PFSK-1 (cell line): ENCODE measurements around the gene CEBPG.

ENCODE experiments used
- FOXP2 ChIP-seq: optimal IDR thresholded peaks from 2 replicates; pipeline ENCODE3; 2011; ENCODE audit warnings: borderline replicate concordance, control low read depth, inconsistent platforms; ENCODE audit not compliant: insufficient read depth; ENCODE audit errors: extremely low read length, extremely low read depth
- POLR2AphosphoS5 ChIP-seq: IDR thresholded peaks from 2 replicates; pipeline ENCODE4 v1.6.1; 2012; ENCODE audit warnings: low read depth, mild to moderate bottlenecking, control low read depth, low read length, moderate library complexity
- SIN3A ChIP-seq: IDR thresholded peaks from 2 replicates; pipeline ENCODE4 v1.6.1; 2012; ENCODE audit warnings: mild to moderate bottlenecking, low read length, moderate library complexity, borderline replicate concordance; ENCODE audit not compliant: insufficient read depth
- TAF1 ChIP-seq: IDR thresholded peaks from 2 replicates; pipeline ENCODE4 v1.6.1; 2012; ENCODE audit warnings: low read length, control low read depth, borderline replicate concordance; ENCODE audit not compliant: insufficient read depth
- TF ChIP-seq, protein P1 (sequence below), 2 experiments: IDR thresholded peaks; 2 replicates each; pipeline versions ENCODE4 v1.6.1 to v1.8.0; 2011 to 2012; ENCODE audit warnings: low read depth in 2 of 2, low read length in 2 of 2, control low read depth in 1 of 2, inconsistent platforms in 1 of 2, mild to moderate bottlenecking in 1 of 2, moderate library complexity in 1 of 2; ENCODE audit not compliant: insufficient read depth in 1 of 2

CEBPG gene

DNA sequence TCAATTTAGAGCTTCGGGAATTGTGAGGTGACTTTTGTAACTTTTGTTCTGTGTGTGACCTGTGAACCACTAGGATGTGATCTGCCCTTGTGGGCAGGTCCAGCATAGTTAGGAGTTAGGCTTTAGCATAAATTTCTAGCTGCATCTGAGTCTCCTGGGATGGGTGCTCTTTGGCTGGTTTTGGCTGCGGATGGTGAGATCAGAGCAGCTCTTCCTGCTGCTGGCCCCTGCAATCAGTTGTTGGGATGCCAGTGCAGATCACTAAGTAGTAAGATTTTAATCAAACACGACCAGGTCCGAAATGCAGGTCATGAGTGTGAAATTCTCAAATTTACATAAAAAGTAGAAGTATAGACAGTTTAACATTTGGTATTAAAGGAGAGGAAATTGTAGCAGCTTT lies 8.5 kb downstream of the CEBPG start:
- no peak for TF ChIP-seq TAF1
- TF ChIP-seq, protein P1, sequence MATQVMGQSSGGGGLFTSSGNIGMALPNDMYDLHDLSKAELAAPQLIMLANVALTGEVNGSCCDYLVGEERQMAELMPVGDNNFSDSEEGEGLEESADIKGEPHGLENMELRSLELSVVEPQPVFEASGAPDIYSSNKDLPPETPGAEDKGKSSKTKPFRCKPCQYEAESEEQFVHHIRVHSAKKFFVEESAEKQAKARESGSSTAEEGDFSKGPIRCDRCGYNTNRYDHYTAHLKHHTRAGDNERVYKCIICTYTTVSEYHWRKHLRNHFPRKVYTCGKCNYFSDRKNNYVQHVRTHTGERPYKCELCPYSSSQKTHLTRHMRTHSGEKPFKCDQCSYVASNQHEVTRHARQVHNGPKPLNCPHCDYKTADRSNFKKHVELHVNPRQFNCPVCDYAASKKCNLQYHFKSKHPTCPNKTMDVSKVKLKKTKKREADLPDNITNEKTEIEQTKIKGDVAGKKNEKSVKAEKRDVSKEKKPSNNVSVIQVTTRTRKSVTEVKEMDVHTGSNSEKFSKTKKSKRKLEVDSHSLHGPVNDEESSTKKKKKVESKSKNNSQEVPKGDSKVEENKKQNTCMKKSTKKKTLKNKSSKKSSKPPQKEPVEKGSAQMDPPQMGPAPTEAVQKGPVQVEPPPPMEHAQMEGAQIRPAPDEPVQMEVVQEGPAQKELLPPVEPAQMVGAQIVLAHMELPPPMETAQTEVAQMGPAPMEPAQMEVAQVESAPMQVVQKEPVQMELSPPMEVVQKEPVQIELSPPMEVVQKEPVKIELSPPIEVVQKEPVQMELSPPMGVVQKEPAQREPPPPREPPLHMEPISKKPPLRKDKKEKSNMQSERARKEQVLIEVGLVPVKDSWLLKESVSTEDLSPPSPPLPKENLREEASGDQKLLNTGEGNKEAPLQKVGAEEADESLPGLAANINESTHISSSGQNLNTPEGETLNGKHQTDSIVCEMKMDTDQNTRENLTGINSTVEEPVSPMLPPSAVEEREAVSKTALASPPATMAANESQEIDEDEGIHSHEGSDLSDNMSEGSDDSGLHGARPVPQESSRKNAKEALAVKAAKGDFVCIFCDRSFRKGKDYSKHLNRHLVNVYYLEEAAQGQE (IDR thresholded peaks at IDR 0.05; ENCODE audit: insufficient read depth in 1 of 2, low read depth in 2 of 2, low read length in 2 of 2), result no peak
- no peak for TF ChIP-seq SIN3A
- no peak for TF ChIP-seq FOXP2
- TF ChIP-seq POLR2AphosphoS5, result no peak

DNA sequence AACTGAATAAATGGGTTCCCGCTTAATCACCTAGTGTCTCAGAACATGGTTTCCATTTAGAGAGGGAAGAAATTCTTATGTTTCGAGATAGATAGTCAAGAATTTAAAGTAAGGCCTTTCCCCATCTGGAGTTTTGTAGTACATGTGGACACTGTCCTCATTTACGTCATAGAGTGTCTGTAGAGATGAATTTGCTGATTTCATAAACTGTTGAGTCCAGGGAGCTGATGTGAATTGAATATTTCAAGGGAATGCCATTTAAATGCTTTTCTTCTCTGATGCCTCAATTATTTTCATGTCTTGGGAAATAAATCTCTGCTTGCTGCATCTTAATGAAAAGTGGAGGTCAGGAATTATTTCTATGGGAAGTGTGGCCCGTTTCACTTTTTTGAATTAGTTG lies 9.5 kb downstream of the CEBPG start:
- TF ChIP-seq, protein P1 (IDR thresholded peaks at IDR 0.05; ENCODE audit: insufficient read depth in 1 of 2, low read depth in 2 of 2, low read length in 2 of 2), result no peak
- TF ChIP-seq POLR2AphosphoS5 (no peak), FOXP2 (no peak), TAF1 (no peak), SIN3A (no peak)

GRCh38 chr19:33383720-33384292 lies 10.3 kb downstream of the CEBPG start:
- no peak for TF ChIP-seq TAF1
- TF ChIP-seq, protein P1 (IDR thresholded peaks at IDR 0.05; ENCODE audit: insufficient read depth in 1 of 2, low read depth in 2 of 2, low read length in 2 of 2), result no peak
- TF ChIP-seq POLR2AphosphoS5, result no peak
- no peak for TF ChIP-seq FOXP2
- TF ChIP-seq SIN3A, result no peak

DNA sequence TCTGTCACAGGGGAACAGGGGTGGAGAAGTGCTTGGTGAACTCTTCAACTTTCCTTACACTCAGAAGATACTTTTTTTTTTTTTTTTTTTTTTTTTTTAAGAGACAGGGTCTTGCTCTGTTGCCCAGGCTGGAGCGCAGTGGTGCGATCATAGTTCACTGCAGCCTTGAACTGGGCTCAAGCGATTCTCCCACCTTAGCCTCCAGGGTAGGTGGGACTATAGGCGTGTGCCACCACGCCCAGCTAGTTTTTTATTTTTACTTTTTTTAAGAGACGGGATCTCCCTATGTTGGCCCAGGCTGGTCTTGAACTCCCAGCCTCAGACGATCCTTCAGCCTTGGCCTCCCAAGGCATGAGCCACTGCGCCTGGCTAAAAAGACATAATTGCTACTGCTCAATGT lies 11.5 kb downstream of the CEBPG start:
- TF ChIP-seq, protein P1 (IDR thresholded peaks at IDR 0.05; ENCODE audit: insufficient read depth in 1 of 2, low read depth in 2 of 2, low read length in 2 of 2), result no peak
- TF ChIP-seq TAF1 (no peak), FOXP2 (no peak), SIN3A (no peak), POLR2AphosphoS5 (no peak)

DNA sequence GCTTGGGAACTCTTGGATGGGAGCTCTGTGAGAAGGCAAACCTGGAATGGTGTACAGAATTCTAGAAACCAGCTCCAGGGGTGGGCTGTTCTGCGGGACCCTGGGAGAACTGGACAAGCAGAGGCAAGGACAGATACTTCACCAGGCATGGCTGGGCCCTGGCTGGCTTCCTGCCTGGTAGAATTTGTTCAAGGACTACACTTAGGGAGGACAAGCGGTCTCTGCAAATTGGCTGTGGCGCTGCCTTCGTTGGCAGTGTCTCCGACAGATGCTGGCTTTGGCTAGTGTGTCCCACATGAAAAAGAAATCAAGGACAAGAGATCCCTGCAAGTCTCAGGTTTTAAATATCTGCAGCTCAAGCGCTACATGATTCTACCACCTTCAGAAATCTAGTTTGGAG lies 12.4 kb downstream of the CEBPG start:
- TF ChIP-seq FOXP2, result no peak
- no peak for TF ChIP-seq SIN3A
